GM20000 (cell line): ENCODE data around the gene JADE2.

ENCODE experiments used
- DNase-seq: peaks from one replicate; pipeline ENCODE4 v3.0.0; 2012; ENCODE audit warnings: low spot score
- CTCF ChIP-seq: IDR thresholded peaks from 2 replicates; pipeline ENCODE4 v1.5.1; 2012; ENCODE audit warnings: mild to moderate bottlenecking, control low read depth; ENCODE audit errors: extremely low read depth, missing control alignments

Gene JADE2

GRCh38 chr5:134611515-134611914 is 86.0 kb downstream of the JADE2 start:
- TF ChIP-seq CTCF, result no peak
- DNase-seq, result no peak

DNA sequence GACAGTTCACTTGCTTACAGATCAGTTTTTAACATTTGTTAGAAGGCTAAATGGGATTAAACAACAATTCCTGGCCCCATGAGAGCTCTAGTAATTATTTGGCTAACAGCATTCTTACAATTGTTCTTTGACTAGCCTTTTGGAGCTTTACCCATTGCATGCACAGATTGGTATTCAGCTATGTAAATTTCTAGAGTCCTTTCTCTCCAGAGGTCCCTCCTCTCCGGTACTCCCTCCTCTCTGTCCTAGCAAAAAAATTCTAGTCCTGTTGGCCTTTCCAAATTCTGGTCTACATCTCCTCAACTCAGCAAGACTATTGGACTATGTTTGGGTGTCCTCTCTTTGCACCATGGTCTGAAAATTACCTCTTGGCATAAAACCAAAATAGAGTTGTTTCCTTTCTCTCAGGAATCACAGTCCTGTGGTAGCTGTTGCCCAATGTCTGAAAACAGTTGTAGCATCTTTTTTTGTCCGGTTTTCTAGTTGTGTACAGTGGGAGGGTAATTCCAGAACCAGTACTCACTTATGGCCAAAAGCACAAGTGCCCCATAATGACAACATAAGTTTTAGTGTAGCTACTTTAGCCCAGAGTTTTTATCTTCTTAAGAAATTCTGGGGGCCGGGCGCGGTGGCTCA is 89.1 kb downstream of the JADE2 start:
- DNase-seq, result no peak
- no peak for TF ChIP-seq CTCF

- DNase-seq, result no peak
- TF ChIP-seq CTCF, result no peak
These were observed 95.2 kb downstream of the JADE2 start for GRCh38 chr5:134620634-134621033.

GRCh38 chr5:134625559-134625958 is 100.1 kb downstream of the JADE2 start:
- DNase-seq, result no peak
- no peak for TF ChIP-seq CTCF

GRCh38 chr5:134626369-134627014 is 101.0 kb downstream of the JADE2 start:
- TF ChIP-seq CTCF, result no peak
- no peak for DNase-seq
